ENCODE results near the gene MAGI3.

The MAGI3 gene

GRCh38 chr1:113515498-113515897 lies 125.2 kb downstream of the MAGI3 start:
- Histone ChIP-seq H3K4me3 (ENCODE audit: low read length) (no peak overlapping the region), H3K27ac (ENCODE audit: low read length) (no peak overlapping the region), H3K27me3 (ENCODE audit: control insufficient read depth, insufficient read depth, low read length) (no peaks in the 10 kb centered on the region), H3K4me1 (ENCODE audit: control insufficient read depth, insufficient read depth, low read length) (no peaks in the 10 kb centered on the region), H3K36me3 (ENCODE audit: control insufficient read depth, insufficient read depth, low read length) (no peaks in the 10 kb centered on the region), H3K9me3 (ENCODE audit: control insufficient read depth, insufficient read depth, low read length) (peaks cover 1% of the 10 kb centered on the region; the same call in 1 of the 2 replicates)
- no CpG with 5 or more reads among the region's 1 CpG for WGBS (ENCODE audit: insufficient coverage, insufficient read length)
- DNase-seq (ENCODE audit: low read depth, low spot score), result no peak

DNA sequence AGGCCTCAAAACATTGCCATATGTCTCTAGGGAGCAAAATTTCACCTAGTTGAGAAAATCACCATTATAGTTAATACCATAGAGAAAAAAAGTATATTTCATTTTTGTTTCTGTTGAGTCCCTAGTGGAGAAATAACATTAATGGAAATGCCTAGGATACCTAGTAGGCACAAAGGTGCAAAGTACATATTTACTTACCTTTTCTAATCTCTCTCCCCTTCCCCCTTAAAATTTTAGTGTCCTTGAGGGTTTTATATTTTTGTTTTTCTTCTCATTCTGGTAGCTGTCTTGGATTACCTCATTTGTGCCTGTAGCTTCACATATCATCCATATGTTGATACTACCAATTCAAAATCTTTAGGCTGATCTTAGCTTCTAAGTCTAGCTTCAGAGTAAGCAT lies 127.0 kb downstream of the MAGI3 start:
- Histone ChIP-seq H3K36me3 (ENCODE audit: control insufficient read depth, insufficient read depth, low read length) (no peaks in the 10 kb centered on the region), H3K9me3 (ENCODE audit: control insufficient read depth, insufficient read depth, low read length) (no peaks in the 10 kb centered on the region), H3K4me3 (ENCODE audit: low read length) (no peak overlapping the region)

GRCh38 chr1:113517983-113518382 lies 127.7 kb downstream of the MAGI3 start:
- Histone ChIP-seq H3K4me3 (ENCODE audit: low read length) (no peak overlapping the region), H3K9me3 (ENCODE audit: control insufficient read depth, insufficient read depth, low read length) (no peaks in the 10 kb centered on the region), H3K27ac (ENCODE audit: low read length) (no peak overlapping the region), H3K27me3 (ENCODE audit: control insufficient read depth, insufficient read depth, low read length) (no peaks in the 10 kb centered on the region), H3K4me1 (ENCODE audit: control insufficient read depth, insufficient read depth, low read length) (no peaks in the 10 kb centered on the region), H3K36me3 (ENCODE audit: control insufficient read depth, insufficient read depth, low read length) (no peaks in the 10 kb centered on the region)
- DNase-seq (ENCODE audit: low read depth, low spot score), result no peak

More for the DNA sequence above, 127.0 kb downstream of the MAGI3 start:
- Histone ChIP-seq H3K27ac (ENCODE audit: low read length) (no peak overlapping the region), H3K4me1 (ENCODE audit: control insufficient read depth, insufficient read depth, low read length) (no peaks in the 10 kb centered on the region), H3K27me3 (ENCODE audit: control insufficient read depth, insufficient read depth, low read length) (no peaks in the 10 kb centered on the region)
- DNase-seq (ENCODE audit: low read depth, low spot score), result no peak

- Histone ChIP-seq H3K27me3 (ENCODE audit: control insufficient read depth, insufficient read depth, low read length) (no peaks in the 10 kb centered on the region), H3K9me3 (ENCODE audit: control insufficient read depth, insufficient read depth, low read length) (no peaks in the 10 kb centered on the region; the same call in 1 of the 2 replicates), H3K4me3 (ENCODE audit: low read length) (no peak overlapping the region), H3K27ac (ENCODE audit: low read length) (no peak overlapping the region), H3K36me3 (ENCODE audit: control insufficient read depth, insufficient read depth, low read length) (no peaks in the 10 kb centered on the region), H3K4me1 (ENCODE audit: control insufficient read depth, insufficient read depth, low read length) (no peaks in the 10 kb centered on the region)
- DNase-seq (ENCODE audit: low read depth, low spot score), result no peak
These were observed 129.2 kb downstream of the MAGI3 start for GRCh38 chr1:113519556-113519955.

GRCh38 chr1:113530021-113530420 lies 139.7 kb downstream of the MAGI3 start:
- Histone ChIP-seq H3K27me3 (ENCODE audit: control insufficient read depth, insufficient read depth, low read length) (no peaks in the 10 kb centered on the region), H3K9me3 (ENCODE audit: control insufficient read depth, insufficient read depth, low read length) (no peaks in the 10 kb centered on the region), H3K36me3 (ENCODE audit: control insufficient read depth, insufficient read depth, low read length) (no peaks in the 10 kb centered on the region), H3K4me1 (ENCODE audit: control insufficient read depth, insufficient read depth, low read length) (no peaks in the 10 kb centered on the region), H3K4me3 (ENCODE audit: low read length) (no peak overlapping the region), H3K27ac (ENCODE audit: low read length) (no peak overlapping the region)
- no CpG with 5 or more reads among the region's 4 CpGs for WGBS (ENCODE audit: insufficient coverage, insufficient read length)
- DNase-seq (ENCODE audit: low read depth, low spot score), result no peak

GRCh38 chr1:113531321-113531720 lies 141.0 kb downstream of the MAGI3 start:
- Histone ChIP-seq H3K27ac (ENCODE audit: low read length) (no peak overlapping the region), H3K27me3 (ENCODE audit: control insufficient read depth, insufficient read depth, low read length) (no peaks in the 10 kb centered on the region), H3K4me3 (ENCODE audit: low read length) (no peak overlapping the region), H3K4me1 (ENCODE audit: control insufficient read depth, insufficient read depth, low read length) (no peaks in the 10 kb centered on the region), H3K36me3 (ENCODE audit: control insufficient read depth, insufficient read depth, low read length) (no peaks in the 10 kb centered on the region), H3K9me3 (ENCODE audit: control insufficient read depth, insufficient read depth, low read length) (no peaks in the 10 kb centered on the region)
- DNase-seq (ENCODE audit: low read depth, low spot score), result no peak
- WGBS (ENCODE audit: insufficient coverage, insufficient read length), result no CpG with 5 or more reads among the region's 3 CpGs

DNA sequence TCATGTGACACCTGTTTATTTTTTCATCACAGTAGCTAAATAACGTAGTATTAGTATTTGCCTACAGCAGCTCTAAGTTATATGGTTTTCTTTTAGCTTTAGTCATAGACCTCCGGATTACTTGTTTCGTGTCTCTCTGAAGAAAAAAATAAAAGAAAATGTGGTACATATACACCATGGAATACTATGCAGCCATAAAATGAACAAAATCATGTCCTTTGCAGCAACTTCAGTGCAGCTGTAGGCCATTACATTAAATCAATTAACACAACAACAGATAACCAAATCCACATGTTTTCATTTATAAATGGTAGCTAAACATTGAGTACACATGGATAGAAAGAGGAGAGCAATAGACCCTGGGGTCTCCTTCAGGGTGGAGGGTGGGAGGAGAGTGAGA lies 142.7 kb downstream of the MAGI3 start:
- no CpG with 5 or more reads among the region's 3 CpGs for WGBS (ENCODE audit: insufficient coverage, insufficient read length)
- Histone ChIP-seq H3K27ac (ENCODE audit: low read length) (no peak overlapping the region), H3K36me3 (ENCODE audit: control insufficient read depth, insufficient read depth, low read length) (no peaks in the 10 kb centered on the region), H3K27me3 (ENCODE audit: control insufficient read depth, insufficient read depth, low read length) (no peaks in the 10 kb centered on the region), H3K9me3 (ENCODE audit: control insufficient read depth, insufficient read depth, low read length) (no peaks in the 10 kb centered on the region), H3K4me1 (ENCODE audit: control insufficient read depth, insufficient read depth, low read length) (no peaks in the 10 kb centered on the region), H3K4me3 (ENCODE audit: low read length) (no peak overlapping the region)
- DNase-seq (ENCODE audit: low read depth, low spot score), result no peak

DNA sequence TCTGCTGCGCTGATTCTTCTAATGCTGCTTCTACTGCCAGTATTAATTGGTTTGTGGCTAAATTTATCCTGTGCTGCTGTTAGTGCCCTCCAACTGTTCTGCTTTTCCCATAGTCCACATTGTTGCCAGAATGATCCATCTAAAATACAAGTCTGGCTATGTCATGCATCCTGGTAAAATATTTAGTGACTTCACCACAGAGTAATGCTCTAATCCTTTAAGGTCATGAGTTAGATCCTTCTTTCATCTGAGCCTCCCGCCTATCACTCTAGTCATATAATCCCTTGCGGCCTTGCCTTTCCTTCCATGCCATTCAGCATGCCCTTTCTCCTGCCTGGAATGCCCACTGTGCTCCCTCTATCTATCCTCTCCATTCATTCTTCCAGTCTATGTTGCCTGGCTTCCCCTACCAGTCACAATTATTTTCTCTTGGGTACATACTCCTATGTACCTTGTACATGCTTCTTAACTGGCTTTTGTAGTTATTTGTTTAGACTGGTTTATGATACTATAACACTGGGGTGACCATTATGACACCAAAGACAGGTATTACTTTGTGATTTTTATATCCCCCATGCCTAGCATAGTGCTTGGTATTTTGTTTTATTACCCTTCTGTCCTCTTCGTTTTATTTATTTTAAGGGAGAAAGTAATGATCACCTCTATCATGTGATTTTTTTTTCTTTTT lies 144.0 kb downstream of the MAGI3 start:
- DNase-seq (ENCODE audit: low read depth, low spot score), result no peak
- Histone ChIP-seq H3K4me3 (ENCODE audit: low read length) (no peak overlapping the region), H3K4me1 (ENCODE audit: control insufficient read depth, insufficient read depth, low read length) (no peaks in the 10 kb centered on the region), H3K9me3 (ENCODE audit: control insufficient read depth, insufficient read depth, low read length) (no peaks in the 10 kb centered on the region), H3K36me3 (ENCODE audit: control insufficient read depth, insufficient read depth, low read length) (no peaks in the 10 kb centered on the region), H3K27me3 (ENCODE audit: control insufficient read depth, insufficient read depth, low read length) (no peaks in the 10 kb centered on the region), H3K27ac (ENCODE audit: low read length) (no peak overlapping the region)
- no CpG with 5 or more reads among the region's 4 CpGs for WGBS (ENCODE audit: insufficient coverage, insufficient read length)

GRCh38 chr1:113534875-113535274 lies 144.6 kb downstream of the MAGI3 start:
- Histone ChIP-seq H3K9me3 (ENCODE audit: control insufficient read depth, insufficient read depth, low read length) (no peaks in the 10 kb centered on the region), H3K27ac (ENCODE audit: low read length) (no peak overlapping the region), H3K4me1 (ENCODE audit: control insufficient read depth, insufficient read depth, low read length) (no peaks in the 10 kb centered on the region), H3K36me3 (ENCODE audit: control insufficient read depth, insufficient read depth, low read length) (no peaks in the 10 kb centered on the region), H3K4me3 (ENCODE audit: low read length) (no peak overlapping the region), H3K27me3 (ENCODE audit: control insufficient read depth, insufficient read depth, low read length) (no peaks in the 10 kb centered on the region)
- no CpG with 5 or more reads among the region's 1 CpG for WGBS (ENCODE audit: insufficient coverage, insufficient read length)
- DNase-seq (ENCODE audit: low read depth, low spot score), result no peak

- DNase-seq (ENCODE audit: low read depth, low spot score), result no peak
- H3K36me3 ChIP-seq (ENCODE audit: control insufficient read depth, insufficient read depth, low read length), result no peaks in the 10 kb centered on the region
- H3K4me3 ChIP-seq (ENCODE audit: low read length), result no peak overlapping the region
- H3K9me3 ChIP-seq (ENCODE audit: control insufficient read depth, insufficient read depth, low read length), result no peaks in the 10 kb centered on the region
- WGBS (ENCODE audit: insufficient coverage, insufficient read length), result no CpG with 5 or more reads among the region's 1 CpG
- H3K27ac ChIP-seq (ENCODE audit: low read length), result no peak overlapping the region
- H3K4me1 ChIP-seq (ENCODE audit: control insufficient read depth, insufficient read depth, low read length), result no peaks in the 10 kb centered on the region
- H3K27me3 ChIP-seq (ENCODE audit: control insufficient read depth, insufficient read depth, low read length), result no peaks in the 10 kb centered on the region
These were observed 146.0 kb downstream of the MAGI3 start for GRCh38 chr1:113536182-113536780.

DNA sequence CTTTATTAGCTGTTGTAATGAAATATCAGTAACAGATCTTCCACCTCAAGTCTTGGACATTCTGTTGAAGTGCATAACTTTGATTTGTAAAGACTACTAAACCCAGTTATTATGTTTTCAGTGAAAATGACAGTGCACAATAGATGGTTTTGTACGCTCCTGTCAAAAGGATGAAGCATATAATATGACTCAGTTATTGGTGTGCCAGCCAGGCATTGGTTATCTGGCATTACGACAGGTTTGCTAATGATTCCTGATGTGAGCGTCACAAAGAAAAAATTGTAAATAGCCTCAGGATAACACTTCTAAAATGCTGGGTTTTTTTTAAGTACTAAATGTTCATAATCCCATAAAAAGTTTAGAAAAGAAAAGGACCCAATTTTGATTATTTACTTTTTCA lies 147.9 kb downstream of the MAGI3 start:
- Histone ChIP-seq H3K36me3 (ENCODE audit: control insufficient read depth, insufficient read depth, low read length) (no peaks in the 10 kb centered on the region), H3K27me3 (ENCODE audit: control insufficient read depth, insufficient read depth, low read length) (no peaks in the 10 kb centered on the region), H3K4me1 (ENCODE audit: control insufficient read depth, insufficient read depth, low read length) (no peaks in the 10 kb centered on the region), H3K27ac (ENCODE audit: low read length) (no peak overlapping the region), H3K4me3 (ENCODE audit: low read length) (no peak overlapping the region), H3K9me3 (ENCODE audit: control insufficient read depth, insufficient read depth, low read length) (no peaks in the 10 kb centered on the region)
- DNase-seq (ENCODE audit: low read depth, low spot score), result no peak
- no CpG with 5 or more reads among the region's 3 CpGs for WGBS (ENCODE audit: insufficient coverage, insufficient read length)

All from iPS DF 6.9 (cell line).